HG03575 (cell line): ENCODE measurements around the gene WNT11.

Experiments
- ATAC-seq: cut with Tn5 transposase; IDR thresholded peaks from one replicate; pipeline ENCODE4 v1.9.1; 2021; ENCODE audit not compliant: unreplicated experiment, insufficient number of reproducible peaks, low FRiP score; ENCODE audit errors: extremely low read depth

WNT11 gene

DNA sequence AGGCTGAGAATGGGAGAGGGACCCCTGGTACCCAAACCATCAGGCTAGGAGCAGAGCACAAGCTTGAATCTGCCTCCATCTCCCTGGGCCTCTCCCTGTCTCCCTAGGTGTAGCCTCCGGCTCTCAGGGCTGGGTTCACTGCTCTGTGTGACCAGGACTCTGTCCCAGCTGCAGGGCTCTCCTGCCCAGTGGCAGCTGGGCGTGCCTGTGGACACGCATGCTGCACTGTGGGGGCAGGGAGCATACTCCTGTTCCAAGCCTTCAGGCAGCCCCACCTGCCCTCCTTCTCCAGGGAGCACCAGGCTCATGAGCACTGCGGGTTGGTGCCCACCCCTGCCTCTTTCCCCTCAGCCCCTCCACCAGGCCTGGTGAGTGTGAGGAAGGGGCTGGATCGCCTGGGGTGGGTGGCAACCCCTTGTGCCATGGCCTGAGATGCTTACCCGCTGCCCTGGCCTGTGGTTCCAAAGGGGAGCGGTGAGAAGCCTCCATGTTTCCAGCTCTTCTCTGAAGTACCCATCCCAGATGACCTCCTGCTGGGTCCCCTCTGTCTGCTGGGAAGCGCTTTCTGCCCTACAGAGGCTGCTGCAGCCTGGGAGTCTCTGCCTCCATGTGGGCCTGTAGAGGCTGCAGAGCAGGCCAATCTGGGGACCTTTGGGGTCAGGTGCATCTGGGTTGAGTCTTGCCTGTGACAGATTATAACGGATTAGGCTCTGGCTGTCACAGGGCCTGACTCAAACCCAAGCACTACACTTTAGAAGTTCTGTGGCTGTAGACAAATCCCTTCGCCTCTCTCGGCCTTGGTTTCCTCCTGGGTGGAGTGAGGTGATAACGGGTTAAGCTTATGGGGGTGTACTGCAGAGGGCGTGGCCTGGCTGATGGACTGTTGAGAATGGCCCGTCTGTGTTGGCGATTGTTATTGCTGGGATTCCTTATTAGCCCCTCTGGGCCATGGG, 43.7 kb downstream of the WNT11 start:
- no peak for ATAC-seq

DNA sequence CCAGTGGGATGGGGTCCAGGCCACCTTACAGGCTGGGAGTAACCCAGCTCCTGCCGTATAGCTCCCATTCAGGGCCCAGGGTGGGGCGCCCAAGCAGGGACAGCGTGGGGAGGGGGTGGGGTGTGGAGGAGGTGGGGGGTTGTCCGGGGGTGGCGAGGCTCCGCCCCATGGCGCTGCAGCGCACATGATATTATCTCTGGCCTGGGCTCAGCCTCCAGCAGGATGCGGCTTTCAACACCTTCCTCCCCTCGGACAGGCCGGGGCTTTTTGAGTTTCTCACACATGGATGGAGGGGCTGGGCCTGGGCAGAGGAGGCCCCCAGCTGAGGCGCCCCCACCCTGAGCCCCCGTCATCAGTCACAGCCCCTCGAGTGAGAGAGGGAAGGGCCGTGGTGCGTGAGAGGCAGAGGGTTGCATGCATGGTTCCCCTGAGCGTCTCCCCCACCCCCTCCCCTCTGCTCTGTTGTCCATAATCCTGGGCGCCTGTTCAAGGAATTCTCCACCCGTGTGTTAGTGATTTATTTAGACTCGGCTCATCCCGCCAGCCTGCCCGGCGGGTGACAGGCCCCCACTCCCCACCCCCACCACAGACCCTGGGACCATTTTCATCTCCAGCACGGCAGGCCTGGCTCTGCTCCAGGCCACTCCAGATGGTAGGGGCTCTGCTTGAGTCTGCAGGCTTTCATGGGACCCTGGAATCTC, 44.9 kb downstream of the WNT11 start:
- no peak for ATAC-seq

DNA sequence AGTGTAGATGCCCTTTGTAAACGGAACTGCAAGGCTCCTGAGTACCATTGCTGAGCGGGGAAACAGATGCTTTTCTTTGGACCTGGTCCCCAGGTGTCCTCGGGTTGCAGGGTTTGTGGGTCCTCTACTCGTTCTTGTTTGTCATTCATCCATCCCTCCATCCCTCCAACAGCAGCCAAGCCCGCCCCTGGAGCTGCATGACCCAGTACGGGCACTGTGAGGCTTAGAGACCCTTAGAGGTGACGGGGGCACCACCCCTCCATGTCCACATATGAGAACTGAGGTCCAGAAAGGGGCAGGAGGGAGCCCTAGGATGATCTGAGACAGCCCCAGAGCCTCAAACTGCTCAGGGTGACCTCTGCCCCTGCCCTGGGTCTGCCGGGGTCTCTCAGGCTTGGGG, 45.4 kb downstream of the WNT11 start:
- no peak for ATAC-seq

DNA sequence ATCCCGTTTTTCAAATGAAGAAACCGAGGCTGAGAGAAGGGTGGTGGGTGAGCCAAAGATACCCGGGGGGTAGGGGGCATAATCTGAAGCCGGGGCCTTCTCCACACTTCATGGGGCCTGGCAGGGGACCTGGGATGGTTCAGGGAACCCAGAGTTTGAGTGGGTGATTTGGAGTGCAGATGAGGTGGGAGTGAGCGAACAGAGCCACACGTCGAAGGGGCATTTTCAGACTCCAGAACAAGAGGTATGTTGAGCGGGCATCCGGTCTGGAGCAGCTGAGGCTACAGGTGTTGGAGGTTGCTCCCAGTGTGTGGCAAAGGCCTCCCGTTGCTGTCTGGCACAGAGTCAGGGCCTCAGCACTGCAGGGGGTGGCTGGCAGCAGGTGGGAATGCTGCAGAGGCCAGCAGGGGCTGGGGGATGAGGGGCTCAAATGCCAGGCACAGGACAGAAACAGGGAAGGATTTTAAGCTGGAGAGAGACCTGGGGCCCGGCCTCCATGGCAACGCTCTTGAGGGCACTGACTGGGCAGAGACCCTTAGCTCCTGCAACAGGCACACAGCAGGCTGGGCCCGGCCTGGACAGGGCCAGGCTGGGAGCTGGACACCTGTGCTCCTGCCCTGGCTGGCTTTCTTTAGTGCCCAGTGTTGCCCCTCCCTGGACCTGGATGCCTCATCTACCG, 46.2 kb downstream of the WNT11 start:
- ATAC-seq, result no peak

DNA sequence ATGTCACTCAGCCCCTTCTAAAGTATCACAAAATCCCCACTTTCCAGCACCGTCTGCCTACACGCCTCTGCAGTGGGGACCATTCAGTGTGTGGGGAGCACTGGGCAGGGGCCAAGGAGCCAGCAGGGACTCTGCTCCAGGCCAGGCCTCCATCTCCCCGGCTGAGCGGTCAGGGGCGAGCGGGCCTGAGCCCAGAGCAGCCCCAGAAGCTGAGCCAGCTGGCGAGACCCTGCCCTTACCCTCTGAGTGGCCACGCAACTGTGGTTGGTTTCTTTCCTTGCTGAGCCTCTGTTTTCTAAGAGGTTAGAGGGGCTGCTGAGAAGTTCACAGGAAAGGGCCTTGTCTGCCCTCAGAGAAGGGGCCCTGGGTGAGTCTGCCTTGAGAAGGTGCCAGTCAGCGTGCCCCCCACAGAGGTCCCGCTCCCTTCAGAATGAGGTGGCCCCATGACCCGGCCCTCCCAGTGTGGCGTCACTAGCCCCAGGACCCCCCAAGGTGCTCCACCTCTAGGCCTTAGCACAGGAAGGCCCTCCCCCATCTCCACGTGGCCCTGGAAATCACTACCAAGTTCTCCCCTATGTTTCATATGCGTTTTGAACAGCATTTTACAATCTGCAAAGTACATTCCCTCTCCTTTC, 46.9 kb downstream of the WNT11 start:
- ATAC-seq, result no peak

DNA sequence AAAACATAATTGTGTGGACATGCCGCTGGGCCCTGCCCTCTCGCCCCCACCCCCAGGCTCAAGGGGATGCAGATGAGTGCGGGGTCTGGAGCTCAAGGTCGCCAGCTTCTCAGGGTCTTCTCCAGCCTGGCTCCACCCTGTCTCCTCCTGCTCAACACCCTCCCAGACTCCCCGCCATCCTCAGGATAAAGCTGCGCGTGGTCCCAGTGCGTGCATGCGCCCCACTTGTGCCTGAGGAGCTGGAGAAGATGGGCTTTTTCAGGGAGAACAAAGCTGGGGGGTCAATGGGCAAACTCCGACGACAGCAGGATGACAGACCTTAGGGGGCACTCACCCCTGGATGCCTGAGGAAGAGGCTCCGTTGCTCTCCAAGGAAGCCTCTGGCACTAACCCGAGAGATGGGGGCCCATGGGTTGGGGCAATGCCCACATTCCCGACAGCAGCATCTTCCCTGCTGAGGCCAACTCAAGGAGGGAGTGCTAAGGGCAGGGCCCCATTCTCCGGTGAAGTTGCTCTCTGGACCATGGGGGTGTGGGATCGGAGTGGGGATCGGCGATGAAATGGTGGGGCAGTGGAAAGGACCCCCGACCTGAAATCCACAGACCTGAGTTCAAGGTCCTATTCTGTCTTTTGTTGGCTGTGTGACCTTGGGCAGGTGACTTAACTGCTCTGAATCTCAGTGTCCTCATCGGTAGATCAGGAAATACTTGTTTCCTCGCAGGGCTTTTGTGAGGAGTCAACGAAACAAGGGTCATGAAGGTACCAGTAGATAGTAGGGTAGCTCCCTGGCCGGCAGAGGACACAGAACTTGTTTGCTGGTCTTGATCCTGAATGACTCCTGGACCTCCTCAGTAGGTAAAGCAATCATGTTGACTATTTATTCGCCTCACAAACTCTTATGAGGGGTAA, 47.7 kb downstream of the WNT11 start:
- no peak for ATAC-seq

DNA sequence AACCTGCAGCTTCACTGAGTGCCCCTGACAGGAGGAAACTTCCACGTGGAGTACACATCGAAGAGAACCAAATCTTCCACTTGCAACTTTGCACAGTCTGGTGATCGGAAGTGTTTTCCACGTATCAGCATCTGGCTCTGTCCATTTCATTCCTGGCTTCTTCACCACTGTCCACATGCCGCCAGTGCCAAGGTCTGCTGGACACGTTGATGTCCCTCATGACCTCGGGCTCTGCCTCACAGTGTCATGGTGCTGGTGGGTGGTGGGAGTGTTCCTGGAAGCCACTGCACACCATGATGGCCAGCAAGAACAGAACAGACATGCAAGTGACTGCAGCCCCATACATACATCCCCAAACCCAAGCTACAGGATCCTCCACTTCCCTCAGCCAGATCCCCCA, 48.4 kb downstream of the WNT11 start:
- ATAC-seq, result no peak

DNA sequence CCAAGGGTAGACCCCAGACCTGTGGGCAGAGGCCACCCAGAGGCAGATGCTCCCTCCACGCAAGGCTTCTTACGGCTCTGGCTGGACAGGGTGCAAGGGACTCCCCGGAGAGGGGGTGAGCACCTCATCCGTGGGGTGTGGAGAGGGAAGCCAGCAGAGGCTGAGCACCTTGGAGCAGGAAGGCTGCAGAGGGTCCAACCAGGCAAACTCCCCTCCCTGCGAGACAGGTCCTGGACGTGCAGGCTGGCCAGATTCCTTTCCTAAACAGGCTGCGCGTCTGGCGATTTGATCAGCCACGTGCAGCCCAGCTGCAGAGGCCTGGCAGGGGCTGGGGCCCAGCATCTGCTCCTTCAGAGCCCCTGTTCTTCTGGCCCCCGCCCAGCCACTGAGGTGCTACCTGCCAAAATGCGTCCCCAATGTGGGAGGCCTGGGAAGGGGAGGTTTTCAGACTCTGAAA, 49.3 kb downstream of the WNT11 start:
- no peak for ATAC-seq

DNA sequence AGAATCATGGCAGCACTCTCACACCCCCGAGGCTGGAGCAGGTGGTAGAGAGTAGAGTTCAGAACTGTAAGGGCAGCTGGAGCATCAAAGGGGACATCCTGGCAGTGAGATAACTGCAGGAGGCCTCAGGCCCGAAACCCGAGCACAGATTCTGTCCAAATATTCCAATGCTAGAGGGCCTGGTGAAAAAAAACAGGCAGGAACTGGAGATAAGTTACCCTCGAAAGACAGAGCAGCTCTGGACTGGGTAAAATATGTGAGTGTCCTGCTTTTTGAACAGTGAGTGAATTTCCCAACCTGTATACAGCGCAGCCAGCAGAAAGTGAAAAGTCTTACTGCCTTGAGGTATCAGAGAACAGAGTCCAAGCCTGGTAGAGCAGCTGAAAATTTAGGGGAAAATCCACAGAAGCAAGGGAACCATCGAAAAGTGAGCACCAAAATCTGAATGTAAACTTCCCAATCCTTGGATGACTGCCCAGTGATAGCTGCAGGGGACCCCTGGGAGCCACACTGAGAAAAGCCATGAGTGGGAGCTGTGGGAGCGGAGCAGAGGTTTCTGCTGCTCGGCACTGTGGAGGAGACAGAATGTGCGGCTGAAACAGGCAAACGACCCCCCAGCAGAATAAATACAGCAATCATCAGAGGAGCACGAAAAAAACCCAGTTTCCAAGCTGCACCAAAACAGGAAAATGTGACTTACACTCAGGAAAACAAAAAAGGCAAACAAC, 50.6 kb downstream of the WNT11 start:
- ATAC-seq, result no peak

DNA sequence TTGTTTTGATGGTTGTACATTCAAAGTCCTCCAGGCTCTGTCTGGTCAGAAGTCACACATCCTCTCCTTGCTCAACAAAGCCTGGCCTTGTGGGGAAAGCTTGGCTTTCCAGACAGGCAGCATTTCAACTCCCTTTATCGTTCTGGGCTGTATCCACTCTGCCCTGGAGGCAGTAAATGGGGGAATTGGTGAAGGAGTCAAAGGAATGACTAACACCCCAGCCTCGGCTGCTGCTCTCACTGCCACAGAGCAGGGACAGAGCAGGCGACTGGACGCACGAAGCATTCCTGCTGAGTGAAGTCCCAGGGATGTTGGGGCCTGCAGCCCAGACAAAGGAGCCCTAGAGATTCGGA, 52.8 kb downstream of the WNT11 start:
- ATAC-seq, result no peak

DNA sequence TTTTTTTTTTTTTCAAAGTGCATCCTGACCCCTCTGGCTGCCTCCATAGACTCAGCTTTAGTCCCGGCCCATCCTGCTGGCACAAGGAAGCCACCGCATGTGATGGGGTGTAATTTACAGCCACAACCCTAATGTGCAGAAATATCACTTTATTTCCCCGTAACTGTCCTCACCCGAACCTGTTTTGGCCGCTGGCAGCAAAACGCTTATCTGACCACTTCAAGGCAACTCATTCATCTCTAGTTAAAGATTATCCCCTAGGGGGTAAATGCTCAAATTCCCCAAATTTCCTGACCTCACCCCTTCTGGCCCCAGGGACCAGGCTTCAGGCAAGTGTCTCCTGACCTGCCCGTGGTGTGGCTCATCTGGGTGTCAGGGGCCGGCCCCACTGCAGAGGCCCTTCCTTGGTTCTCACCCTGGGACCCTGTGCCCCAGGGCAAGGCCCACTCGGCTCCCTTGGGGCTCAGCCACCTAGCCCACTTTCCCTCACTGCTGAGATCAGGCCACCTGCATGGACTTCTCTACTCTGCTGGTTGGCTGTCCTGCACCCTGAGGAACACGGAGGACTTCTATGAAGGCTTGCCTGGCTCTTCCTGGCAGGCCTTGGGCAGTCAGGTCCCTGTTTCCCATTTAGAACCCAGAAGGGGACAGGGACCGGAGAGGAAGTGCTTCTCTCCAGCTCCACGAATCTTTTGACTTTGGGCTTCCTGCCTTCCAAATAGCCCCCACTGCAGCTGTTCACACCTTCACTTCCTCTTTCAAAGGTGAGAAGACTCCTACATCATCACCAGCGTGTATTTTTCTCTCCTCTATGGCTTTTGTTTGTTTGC, 53.3 kb downstream of the WNT11 start:
- no peak for ATAC-seq

DNA sequence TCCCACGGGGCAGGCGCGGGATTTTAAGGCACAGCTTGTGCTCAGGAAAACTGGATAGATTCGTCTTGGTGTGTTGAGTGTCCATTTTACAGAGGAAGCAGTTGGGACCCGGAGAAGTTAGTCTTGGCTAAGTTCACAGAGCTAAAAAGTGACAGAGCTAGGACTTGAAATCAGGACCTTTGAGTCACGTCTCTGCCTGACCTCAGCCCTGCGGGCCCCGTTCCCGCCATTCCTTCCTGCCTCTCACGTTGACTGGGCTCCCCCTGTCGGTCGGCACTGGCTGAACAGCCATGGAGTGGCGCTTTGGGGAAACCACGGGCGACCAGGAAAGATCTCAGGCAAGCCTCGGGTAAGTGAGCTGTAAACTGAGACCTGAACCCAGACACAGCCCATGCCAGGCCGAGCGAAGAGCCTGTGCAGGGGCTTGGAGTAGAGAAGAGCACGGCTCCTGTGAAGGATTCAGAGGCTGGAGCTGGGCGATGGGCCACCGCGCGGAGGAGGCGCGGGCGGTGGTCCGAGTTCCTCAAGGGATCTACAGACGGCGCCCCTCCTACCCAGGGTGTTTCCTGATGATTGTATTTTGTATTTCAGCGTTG, 54.1 kb downstream of the WNT11 start:
- no peak for ATAC-seq

DNA sequence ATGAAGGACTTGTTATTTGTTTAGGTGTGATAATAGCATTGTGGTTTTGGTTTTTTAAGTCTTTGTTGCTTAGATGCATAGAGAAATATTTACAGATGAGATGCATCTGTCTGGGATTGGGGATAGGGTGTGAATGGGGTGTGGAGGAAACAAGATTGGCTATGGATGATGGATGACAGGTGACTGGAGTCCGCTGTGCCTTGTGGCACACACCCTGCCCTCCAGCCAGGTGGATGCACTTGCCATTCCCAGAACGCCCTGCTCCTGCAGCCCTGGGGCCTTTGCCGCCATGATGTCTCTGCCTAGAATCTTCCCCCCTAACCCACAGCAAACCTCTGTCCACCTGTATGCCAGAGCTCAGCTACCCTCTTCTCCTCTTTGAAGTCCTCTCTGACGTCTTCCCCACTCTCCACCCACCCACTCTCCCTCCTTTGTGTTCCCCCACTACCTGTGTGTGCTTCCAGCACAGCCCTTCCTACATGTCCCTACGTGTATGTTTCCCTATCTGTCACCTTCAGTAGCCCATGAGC, 54.7 kb downstream of the WNT11 start:
- ATAC-seq, result no peak

DNA sequence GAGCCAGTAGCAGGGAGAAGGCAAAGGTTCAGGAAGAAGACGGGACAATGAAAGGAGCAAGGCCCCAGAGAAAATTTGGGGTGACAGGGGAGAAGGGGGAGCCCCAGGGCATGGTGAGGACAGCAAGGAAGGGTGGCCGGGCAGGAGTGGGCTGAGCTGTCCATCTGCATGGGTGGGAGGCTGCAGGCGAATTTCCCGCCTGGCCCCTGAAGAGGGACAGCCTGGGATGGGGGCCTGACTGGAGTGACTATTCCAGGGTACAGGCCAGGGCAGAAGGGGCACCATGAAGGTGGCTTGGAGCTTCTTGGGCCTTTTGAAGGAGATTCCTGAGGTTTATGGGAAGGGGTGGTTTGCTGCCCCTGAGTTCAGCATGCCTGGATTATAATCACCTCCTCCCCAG, 56.2 kb downstream of the WNT11 start:
- ATAC-seq, result no peak

DNA sequence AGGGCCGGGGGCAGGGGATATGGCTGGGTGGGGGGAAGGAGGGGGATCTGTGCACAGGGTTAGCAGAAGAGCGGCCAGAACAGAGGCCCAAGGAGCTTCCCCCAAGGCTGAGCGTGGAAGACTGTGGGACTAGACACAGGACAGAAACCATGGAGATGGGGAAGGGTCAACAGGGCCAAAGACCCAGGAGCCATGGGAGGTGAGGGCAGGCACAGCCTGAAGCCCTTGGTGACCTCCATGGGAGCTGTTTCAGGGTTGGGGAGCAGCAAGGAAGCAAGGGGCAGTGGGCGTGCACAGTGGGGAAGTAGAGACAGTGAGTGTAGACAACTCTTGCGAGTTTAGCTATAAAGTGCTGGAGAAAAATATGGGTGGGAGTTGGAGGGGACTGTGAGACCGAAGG, 56.6 kb downstream of the WNT11 start:
- no peak for ATAC-seq

DNA sequence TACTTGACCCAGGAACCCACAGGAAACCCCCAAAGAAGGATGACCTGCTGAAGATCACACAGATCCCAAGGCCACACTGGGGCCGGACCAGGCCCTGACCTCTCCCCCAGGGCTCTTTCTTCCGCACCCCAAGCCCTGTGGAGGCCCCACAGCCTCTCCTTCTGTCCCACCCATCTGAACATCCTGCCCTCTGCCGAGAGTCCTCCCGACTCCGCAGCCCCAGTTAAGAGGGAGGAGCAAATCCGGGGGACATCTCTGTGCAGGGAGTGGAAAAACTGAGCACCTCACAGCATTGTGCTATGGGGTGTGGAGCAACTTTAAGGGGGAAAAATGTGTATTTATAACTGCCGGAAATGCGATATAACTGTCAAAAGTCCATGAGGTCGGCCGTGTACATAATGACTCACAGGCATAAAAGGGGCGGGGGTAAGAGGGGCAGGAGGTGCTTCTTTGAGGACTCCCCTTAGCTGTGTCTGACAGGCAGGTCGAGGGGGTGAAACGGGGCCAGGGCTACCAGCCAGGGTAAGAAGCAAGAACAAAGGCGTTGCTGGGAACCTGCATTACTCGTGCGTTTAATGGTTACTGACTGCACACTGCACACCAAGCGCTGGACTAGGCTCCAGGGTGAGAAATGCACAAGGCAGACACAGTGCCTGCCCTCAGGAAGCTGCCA, 57.2 kb downstream of the WNT11 start:
- no peak for ATAC-seq
